Memory B cell (primary cell): ENCODE data around the gene GLRA2.

ENCODE experiments used
- ATAC-seq: fragments of 150-1000 bp; cut with Tn5 transposase; 2 replicates; pipeline ENCODE4 v1.10.0; 2021; ENCODE audit warnings: low read depth, mild to moderate bottlenecking, moderate library complexity
- DNase-seq, 2 donors: peaks; one replicate each; pipeline ENCODE4 v3.0.0; 2022; ENCODE audit warnings: low spot score in 2 of 2
- H3K27ac Mint-ChIP-seq: one replicate; pipeline ENCODE4 v1.8.0; 2022; ENCODE audit warnings: mild to moderate bottlenecking, moderate library complexity, mixed read lengths
- H3K27me3 Mint-ChIP-seq: one replicate; pipeline ENCODE4 v1.8.0; 2022; ENCODE audit warnings: mixed read lengths
- H3K36me3 Mint-ChIP-seq: one replicate; pipeline ENCODE4 v1.8.0; 2022; ENCODE audit warnings: mild to moderate bottlenecking, mixed read lengths
- H3K4me1 Mint-ChIP-seq: one replicate; pipeline ENCODE4 v1.8.0; 2022; ENCODE audit warnings: mixed read lengths
- H3K4me3 Mint-ChIP-seq: one replicate; pipeline ENCODE4 v1.8.0; 2022; ENCODE audit warnings: mild to moderate bottlenecking, moderate library complexity, mixed read lengths
- H3K9me3 Mint-ChIP-seq: one replicate; pipeline ENCODE4 v1.8.0; 2022; ENCODE audit warnings: mixed read lengths

GLRA2 gene

DNA sequence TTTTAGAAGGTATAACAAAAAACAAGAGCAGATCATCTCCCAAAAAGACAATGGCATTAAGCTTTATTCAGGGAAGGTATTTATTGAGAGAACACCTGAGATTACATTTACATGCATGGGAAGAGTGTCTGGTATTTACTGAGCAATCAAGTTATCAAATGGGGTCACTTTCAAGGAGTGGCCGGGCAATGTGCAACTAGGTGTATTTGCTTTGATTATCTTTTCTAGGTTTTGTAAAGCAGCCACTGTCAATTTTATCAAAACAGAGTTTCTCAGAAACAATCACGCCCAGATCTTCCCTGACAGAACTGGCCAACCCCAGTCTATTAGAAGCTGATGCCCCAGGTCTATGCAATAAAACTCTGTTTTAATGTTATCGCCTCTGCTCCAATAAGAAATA lies 169.5 kb downstream of the GLRA2 start:
- H3K27ac Mint-ChIP-seq: no peak overlapping the region

DNA sequence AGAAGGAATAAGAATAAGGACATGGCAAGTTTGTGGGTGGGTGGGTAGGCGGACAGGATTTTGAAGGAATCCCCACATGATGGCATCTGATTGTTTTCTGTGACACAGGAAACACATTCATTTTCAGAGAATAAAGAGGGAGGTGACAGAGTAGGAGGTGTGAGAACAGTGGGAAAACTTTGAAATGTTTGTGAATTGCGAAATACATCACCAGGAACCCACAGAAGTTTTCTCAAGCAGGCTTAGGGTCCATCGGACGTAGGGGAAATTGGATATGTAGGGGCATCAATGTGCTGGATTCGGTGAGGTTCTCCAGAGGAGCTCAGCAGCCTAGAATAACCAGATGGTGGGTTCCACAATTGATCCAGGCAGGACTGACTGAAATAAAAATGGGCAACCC lies 171.6 kb downstream of the GLRA2 start:
- no peaks in the 10 kb centered on the region for H3K36me3 Mint-ChIP-seq
- no peak overlapping the region for H3K4me3 Mint-ChIP-seq
- H3K27ac Mint-ChIP-seq: no peak overlapping the region
- no peaks in the 10 kb centered on the region for H3K4me1 Mint-ChIP-seq
- no peak for DNase-seq
- no peaks in the 10 kb centered on the region for H3K27me3 Mint-ChIP-seq
- no peak for ATAC-seq
- no peaks in the 10 kb centered on the region for H3K9me3 Mint-ChIP-seq

More for the DNA sequence above, 169.5 kb downstream of the GLRA2 start:
- H3K36me3 Mint-ChIP-seq: no peaks in the 10 kb centered on the region
- ATAC-seq (no peak), DNase-seq (no peak)
- no peaks in the 10 kb centered on the region for H3K4me1 Mint-ChIP-seq
- H3K9me3 Mint-ChIP-seq: no peaks in the 10 kb centered on the region
- no peaks in the 10 kb centered on the region for H3K27me3 Mint-ChIP-seq
- no peak overlapping the region for H3K4me3 Mint-ChIP-seq

DNA sequence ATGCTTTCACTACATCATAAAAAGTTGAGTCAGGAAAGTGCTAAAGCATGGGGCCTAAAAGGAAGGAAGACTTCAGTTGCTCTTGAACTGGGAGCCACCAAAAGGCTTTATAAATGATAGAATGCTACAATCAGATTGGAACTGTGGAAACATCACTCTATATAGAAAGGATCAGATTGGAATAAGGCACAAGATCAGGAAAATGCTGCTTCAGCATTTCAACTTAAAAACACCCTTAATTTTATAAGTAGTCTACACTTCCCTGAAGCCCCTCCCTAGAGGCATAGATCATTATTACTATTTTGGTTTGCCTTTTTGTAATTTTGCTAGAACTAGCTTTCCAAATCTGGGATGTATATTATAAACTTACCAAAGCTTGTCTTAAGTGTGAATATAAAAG lies 172.8 kb downstream of the GLRA2 start:
- H3K27ac Mint-ChIP-seq: no peak overlapping the region
- no peak overlapping the region for H3K4me3 Mint-ChIP-seq
- ATAC-seq: no peak
- no peaks in the 10 kb centered on the region for H3K36me3 Mint-ChIP-seq
- H3K27me3 Mint-ChIP-seq: no peaks in the 10 kb centered on the region
- H3K9me3 Mint-ChIP-seq: no peaks in the 10 kb centered on the region
- no peak for DNase-seq
- no peaks in the 10 kb centered on the region for H3K4me1 Mint-ChIP-seq

DNA sequence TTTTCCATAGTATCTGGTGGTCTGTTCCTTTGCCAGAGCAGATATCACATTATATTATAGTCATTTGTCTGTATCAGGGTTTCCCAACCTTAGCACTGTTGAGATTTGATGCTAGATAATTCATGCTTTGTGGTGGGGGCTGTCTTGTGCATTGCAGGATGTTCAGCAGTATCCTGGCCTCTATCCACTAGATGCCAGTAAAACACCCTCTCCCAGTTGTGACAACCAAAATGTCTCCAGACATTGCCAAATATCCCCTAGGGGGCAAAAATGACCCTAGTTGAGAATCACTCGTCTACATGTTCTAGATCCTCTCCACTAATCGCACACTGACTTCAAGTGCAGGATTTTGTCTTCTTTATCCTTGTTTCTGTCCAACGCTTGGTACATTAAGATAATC lies 182.8 kb downstream of the GLRA2 start:
- H3K4me1 Mint-ChIP-seq: peaks cover 2% of the 10 kb centered on the region
- no peaks in the 10 kb centered on the region for H3K36me3 Mint-ChIP-seq
- H3K27me3 Mint-ChIP-seq: no peaks in the 10 kb centered on the region
- DNase-seq: no peak
- H3K9me3 Mint-ChIP-seq: no peaks in the 10 kb centered on the region
- no peak for ATAC-seq
- H3K4me3 Mint-ChIP-seq: no peak overlapping the region
- no peak overlapping the region for H3K27ac Mint-ChIP-seq

DNA sequence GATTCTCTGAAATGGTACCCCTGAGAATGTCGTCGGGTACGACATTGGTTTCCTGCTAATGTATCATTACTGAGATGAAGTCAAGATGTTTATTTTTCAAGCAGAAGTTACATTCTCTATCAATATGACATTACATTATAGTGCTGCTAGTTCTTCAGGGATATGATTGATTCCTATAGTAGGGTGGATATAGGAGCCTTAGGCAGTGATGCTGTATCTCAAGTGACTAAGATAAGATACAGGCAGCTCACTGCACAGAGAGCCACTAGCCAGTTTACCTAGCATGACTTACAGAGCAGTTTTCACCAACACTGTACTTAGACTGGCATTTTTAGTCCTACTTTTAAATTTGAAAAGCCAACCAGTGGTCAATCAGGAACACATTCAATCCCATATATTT lies 188.6 kb downstream of the GLRA2 start:
- Mint-ChIP-seq H3K9me3 (no peaks in the 10 kb centered on the region), H3K4me3 (no peak overlapping the region), H3K27ac (no peak overlapping the region), H3K27me3 (no peaks in the 10 kb centered on the region), H3K4me1 (no peaks in the 10 kb centered on the region), H3K36me3 (no peaks in the 10 kb centered on the region)
- no peak for DNase-seq
- ATAC-seq: no peak

DNA sequence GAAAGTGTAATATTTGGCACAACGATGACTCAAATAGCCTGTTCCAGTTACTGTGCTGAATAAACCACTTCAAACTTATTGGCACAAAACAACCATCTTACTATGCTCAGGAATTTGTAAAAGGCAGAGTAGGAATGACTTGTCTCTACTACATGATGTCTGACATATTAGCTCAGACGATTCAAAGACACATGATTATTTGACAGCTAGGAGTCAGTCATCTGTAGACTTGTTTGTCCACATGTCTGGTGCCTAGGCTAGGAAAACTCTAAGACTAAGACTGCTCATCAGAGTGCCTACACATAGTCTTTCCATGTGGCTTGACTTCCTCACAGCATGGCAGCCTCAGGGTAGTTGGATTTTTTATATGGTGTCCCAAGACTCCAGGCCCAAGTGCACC lies 189.1 kb downstream of the GLRA2 start:
- Mint-ChIP-seq H3K9me3 (no peaks in the 10 kb centered on the region), H3K27me3 (no peaks in the 10 kb centered on the region), H3K27ac (no peak overlapping the region), H3K36me3 (no peaks in the 10 kb centered on the region), H3K4me1 (no peaks in the 10 kb centered on the region), H3K4me3 (no peak overlapping the region)
- DNase-seq: no peak
- ATAC-seq: no peak

DNA sequence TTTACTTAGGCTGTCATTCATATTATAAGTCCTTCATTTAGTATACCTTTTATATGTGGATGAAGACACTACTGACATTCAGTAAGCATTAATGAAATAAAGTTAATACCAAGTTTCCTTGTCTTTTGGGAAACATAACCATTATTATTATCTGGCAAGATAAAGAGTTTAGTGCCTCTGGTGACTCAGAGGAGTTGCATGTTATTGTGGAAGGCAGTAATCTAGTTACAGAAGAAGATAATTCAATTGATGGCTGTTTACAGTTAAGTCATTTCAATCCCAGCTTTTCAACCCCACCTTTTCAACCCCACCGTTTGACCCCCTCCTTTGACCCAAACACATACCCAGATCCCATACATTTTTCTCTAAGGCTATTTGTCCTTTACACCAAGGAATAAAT lies 199.7 kb downstream of the GLRA2 start:
- Mint-ChIP-seq H3K4me1 (no peaks in the 10 kb centered on the region), H3K36me3 (no peaks in the 10 kb centered on the region), H3K9me3 (no peaks in the 10 kb centered on the region), H3K4me3 (no peak overlapping the region), H3K27me3 (no peaks in the 10 kb centered on the region), H3K27ac (no peak overlapping the region)
- no peak for DNase-seq
- ATAC-seq: no peak

DNA sequence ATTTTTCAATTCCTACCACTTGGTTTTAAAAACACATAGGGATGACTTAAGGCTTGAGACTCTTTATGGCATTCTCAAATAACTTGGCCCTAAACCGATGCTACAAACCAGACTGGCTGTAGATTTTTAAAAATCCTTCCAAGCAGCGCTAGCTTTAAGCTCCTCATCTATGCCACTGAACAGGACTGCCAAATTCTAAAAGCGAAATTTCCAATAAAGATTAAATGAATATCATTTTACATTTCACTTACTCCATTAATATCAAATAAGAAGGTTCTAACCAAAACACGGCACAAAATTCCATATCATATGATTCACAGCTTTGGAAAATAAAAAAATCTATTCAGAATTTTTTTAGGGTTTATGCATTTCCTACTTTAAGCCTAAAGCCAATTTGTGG lies 209.3 kb downstream of the GLRA2 start:
- H3K4me3 Mint-ChIP-seq: no peak overlapping the region
- H3K9me3 Mint-ChIP-seq: no peaks in the 10 kb centered on the region
- H3K27me3 Mint-ChIP-seq: no peaks in the 10 kb centered on the region
- ATAC-seq: no peak
- no peaks in the 10 kb centered on the region for H3K4me1 Mint-ChIP-seq
- no peaks in the 10 kb centered on the region for H3K36me3 Mint-ChIP-seq
- no peak overlapping the region for H3K27ac Mint-ChIP-seq
- no peak for DNase-seq

DNA sequence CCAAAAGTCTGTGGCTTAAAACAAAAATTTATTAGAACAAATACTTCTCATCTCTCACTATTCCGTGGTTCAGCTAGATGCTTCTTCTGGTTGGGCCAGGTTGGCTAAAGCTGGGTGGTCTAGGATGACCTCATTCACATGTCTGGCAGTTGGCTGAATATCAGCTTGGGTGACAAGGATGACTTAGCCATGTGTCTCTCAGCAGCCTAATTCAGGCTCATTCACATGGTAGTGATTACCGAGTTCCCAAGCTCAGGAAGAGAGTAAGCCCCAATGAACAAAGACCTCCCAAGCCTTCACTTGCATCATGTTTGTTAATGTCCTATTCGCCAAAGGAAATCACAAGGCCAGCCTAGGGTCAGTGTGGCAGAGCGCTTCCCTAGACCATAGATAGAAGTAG lies 224.1 kb downstream of the GLRA2 start:
- H3K27ac Mint-ChIP-seq: no peak overlapping the region
- H3K4me1 Mint-ChIP-seq: no peaks in the 10 kb centered on the region
- no peak overlapping the region for H3K4me3 Mint-ChIP-seq
- no peak for DNase-seq
- H3K27me3 Mint-ChIP-seq: no peaks in the 10 kb centered on the region
- no peaks in the 10 kb centered on the region for H3K9me3 Mint-ChIP-seq
- ATAC-seq: no peak
- peaks cover 1% of the 10 kb centered on the region for H3K36me3 Mint-ChIP-seq

DNA sequence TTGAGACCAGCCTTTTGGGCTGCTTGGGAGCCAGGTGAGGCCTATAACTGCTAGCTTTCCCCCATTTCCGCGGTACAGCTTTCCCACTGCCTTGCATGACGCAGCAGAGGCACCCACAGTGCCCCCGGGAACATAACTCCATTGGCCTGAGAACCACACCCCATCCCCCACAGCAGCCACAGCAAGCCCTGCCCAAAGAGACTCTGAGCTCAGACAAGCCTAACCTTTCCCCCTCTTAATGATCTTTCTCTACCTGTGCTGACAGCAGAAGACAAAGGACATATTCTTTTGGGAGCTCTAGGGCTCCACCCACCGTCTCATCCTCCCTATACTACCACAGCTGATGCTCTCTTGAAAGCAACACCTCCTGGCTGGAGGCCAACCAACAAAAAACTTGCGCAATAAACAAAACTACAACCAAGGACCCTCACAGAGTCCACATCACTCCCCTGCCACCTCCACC lies 228.7 kb downstream of the GLRA2 start:
- no peak overlapping the region for H3K4me3 Mint-ChIP-seq
- H3K27ac Mint-ChIP-seq: no peak overlapping the region
- ATAC-seq: no peak
- no peaks in the 10 kb centered on the region for H3K27me3 Mint-ChIP-seq
- peaks cover 1% of the 10 kb centered on the region for H3K36me3 Mint-ChIP-seq
- H3K4me1 Mint-ChIP-seq: no peaks in the 10 kb centered on the region
- DNase-seq: no peak
- peaks cover under 1% of the 10 kb centered on the region for H3K9me3 Mint-ChIP-seq

DNA sequence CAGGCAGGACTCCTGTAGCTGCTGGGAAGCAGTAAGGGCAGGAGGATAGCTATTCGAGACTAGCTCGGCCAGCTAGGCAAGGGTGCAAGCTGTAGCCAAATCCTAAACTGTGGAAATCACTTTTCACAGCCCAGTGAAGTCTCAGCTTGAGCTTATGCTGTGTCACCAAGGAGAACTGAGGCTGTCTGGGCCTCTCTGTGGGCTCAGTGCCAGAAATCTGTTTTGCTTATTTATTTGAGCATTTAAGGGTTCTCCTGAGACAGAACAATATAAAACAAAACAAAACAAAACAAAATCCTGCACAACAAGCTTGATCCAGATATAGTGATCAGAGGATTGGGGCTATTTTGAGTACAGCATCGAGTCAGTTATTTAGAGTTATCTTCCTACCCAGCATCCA lies 246.1 kb downstream of the GLRA2 start:
- H3K27ac Mint-ChIP-seq: no peak overlapping the region
- H3K4me3 Mint-ChIP-seq: no peak overlapping the region
- no peak for ATAC-seq
- no peak for DNase-seq
- H3K9me3 Mint-ChIP-seq: peaks cover 9% of the 10 kb centered on the region
- H3K4me1 Mint-ChIP-seq: no peaks in the 10 kb centered on the region
- H3K27me3 Mint-ChIP-seq: no peaks in the 10 kb centered on the region
- no peaks in the 10 kb centered on the region for H3K36me3 Mint-ChIP-seq

DNA sequence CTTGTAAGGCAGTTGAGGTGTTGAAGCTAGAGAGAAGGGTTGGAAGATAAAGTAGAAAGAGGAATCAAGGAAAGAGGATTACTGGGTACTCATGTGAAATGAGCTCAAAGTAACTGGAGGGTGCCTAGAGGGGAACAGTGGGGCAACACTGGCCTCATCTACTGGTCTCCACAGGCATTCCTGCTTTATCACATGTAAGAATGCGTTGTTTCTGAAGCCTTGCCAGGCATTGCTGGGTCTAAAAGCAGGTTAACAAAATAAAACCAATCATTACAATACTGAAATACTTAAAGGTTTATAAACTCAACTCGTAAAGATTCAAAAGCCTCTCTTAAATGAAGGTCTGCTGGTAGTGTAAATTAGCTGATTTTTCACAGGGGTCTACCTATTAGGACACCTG lies 247.6 kb downstream of the GLRA2 start:
- Mint-ChIP-seq H3K4me3 (no peak overlapping the region), H3K9me3 (no peaks in the 10 kb centered on the region), H3K27me3 (no peaks in the 10 kb centered on the region), H3K27ac (no peak overlapping the region), H3K36me3 (peaks cover 2% of the 10 kb centered on the region), H3K4me1 (no peaks in the 10 kb centered on the region)
- DNase-seq: no peak
- no peak for ATAC-seq

DNA sequence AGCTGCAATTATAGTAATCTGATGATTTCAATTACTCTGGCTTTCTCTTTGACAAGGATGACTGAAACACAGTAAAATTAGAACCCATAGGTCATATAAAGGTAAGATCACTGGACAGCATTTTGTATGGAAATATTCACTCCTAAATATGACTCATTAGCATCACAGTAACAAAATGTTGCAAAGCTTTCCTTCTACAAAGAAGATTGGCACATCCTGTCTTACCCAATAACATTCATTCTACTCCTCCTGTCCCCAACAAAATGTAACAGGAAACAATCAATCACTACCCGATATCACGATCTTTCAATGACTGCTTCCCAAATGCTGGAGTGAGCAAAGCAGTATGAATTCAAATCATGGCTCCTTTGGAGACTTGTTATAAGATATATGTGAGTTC lies 248.2 kb downstream of the GLRA2 start:
- DNase-seq (no peak), ATAC-seq (no peak)
- Mint-ChIP-seq H3K27ac (no peak overlapping the region), H3K27me3 (no peaks in the 10 kb centered on the region), H3K36me3 (peaks cover 2% of the 10 kb centered on the region), H3K9me3 (no peaks in the 10 kb centered on the region), H3K4me1 (no peaks in the 10 kb centered on the region), H3K4me3 (no peak overlapping the region)

DNA sequence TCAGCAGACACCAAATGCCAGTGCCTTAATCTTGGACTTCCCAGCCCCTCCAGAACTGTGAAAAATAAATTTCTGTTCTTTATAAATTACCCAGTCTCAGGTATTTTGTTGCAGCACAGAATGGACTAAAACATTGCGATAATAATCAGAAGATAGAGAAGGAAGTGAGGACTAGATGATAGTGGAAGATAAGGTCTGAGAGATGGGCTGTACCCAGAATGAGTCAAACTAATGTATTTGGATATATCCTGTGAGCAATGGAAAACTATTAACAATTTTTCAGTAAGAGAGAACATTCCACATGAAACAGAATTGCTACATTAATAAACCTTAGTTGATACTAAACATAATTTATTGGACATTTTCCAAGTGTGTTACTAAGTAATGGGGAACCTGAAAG lies 250.2 kb downstream of the GLRA2 start:
- DNase-seq: no peak
- Mint-ChIP-seq H3K4me1 (no peaks in the 10 kb centered on the region), H3K36me3 (peaks cover 2% of the 10 kb centered on the region), H3K9me3 (no peaks in the 10 kb centered on the region), H3K27me3 (no peaks in the 10 kb centered on the region), H3K4me3 (no peak overlapping the region), H3K27ac (no peak overlapping the region)
- ATAC-seq: no peak
